GM12801 (cell line): ENCODE data around the gene BIRC3.

Source experiments
- CTCF ChIP-seq: IDR thresholded peaks from one replicate; pipeline ENCODE4 v1.5.1; 2011; ENCODE audit warnings: control low read depth; ENCODE audit not compliant: insufficient read length; ENCODE audit errors: extremely low read depth

The BIRC3 gene

GRCh38 chr11:102384419-102385079 is 67.3 kb downstream of the BIRC3 start:
- TF ChIP-seq CTCF = no peak

- TF ChIP-seq CTCF = no peak
These were observed 68.1 kb downstream of the BIRC3 start for GRCh38 chr11:102385085-102386007.

GRCh38 chr11:102386136-102386734 is 69.0 kb downstream of the BIRC3 start:
- TF ChIP-seq CTCF = no peak

DNA sequence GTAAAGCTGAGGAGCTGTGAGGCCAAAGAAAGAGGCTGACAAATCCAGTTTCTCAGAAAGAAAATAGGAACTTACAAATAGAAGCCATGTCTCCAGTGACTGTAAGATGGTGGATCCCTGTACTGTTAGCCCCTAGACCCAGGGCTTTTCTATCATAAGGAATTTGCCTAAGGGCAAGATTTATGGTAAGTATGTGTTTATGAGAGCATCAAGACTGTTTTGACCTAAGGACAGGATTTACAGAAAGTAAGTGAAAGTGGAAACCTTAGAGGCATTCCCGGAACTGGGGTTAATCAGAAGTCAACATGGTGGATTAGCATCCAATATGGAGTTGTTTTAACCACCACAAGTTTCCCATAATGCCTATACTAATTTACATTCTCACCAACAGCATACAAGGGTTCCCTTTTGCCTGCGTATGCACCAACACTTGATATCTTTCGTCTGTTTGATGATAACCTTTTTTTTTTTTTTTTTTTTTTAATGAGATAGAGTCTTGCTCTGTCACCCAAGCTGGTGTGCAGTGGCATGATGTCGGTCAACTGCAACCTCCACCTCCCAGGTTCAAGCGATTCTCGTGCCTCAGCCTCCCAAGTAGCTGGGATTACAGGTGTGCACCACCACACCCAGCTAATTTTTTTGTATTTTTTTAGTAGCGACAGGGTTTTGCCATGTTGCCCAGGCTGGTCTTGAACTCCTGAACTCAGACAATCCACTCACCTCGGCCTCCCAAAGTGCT is 69.9 kb downstream of the BIRC3 start:
- no peak for TF ChIP-seq CTCF
